ENCODE results near the gene TEX11.
"Not testable (repeated sequence)": the region's sequence is repeated elsewhere in the genome, so short reads cannot be mapped to it uniquely, and the experiment has no call there.

The TEX11 gene

GRCh38 chrX:70755850-70756249, 152.7 kb downstream of the TEX11 start:
- no peak for DNase-seq (ENCODE audit: low read depth)

GRCh38 chrX:70754169-70754848, 154.2 kb downstream of the TEX11 start:
- DNase-seq (ENCODE audit: low read depth) = no peak

GRCh38 chrX:70733774-70734173, 174.7 kb downstream of the TEX11 start:
- DNase-seq (ENCODE audit: low read depth) = not testable (repeated sequence)

- not testable (repeated sequence) for DNase-seq (ENCODE audit: low read depth)
Observed at GRCh38 chrX:70727961-70728360, 180.6 kb downstream of the TEX11 start.

GRCh38 chrX:70720721-70721120, 187.8 kb downstream of the TEX11 start:
- DNase-seq (ENCODE audit: low read depth) = no peak

- not testable (repeated sequence) for DNase-seq (ENCODE audit: low read depth)
Observed at GRCh38 chrX:70711336-70711735, 197.2 kb downstream of the TEX11 start.

GRCh38 chrX:70694339-70695122, 214.0 kb downstream of the TEX11 start:
- DNase-seq (ENCODE audit: low read depth) = no peak

GRCh38 chrX:70679455-70679854, 229.1 kb downstream of the TEX11 start:
- not testable (repeated sequence) for DNase-seq (ENCODE audit: low read depth)

GRCh38 chrX:70675284-70675683, 233.2 kb downstream of the TEX11 start:
- no peak for DNase-seq (ENCODE audit: low read depth)

- no peak for DNase-seq (ENCODE audit: low read depth)
Observed at GRCh38 chrX:70672326-70672725, 236.2 kb downstream of the TEX11 start.

GRCh38 chrX:70669120-70669519, 239.4 kb downstream of the TEX11 start:
- no peak for DNase-seq (ENCODE audit: low read depth)

- no peak for DNase-seq (ENCODE audit: low read depth)
Observed at GRCh38 chrX:70664726-70665125, 243.8 kb downstream of the TEX11 start.

GRCh38 chrX:70661124-70661523, 247.4 kb downstream of the TEX11 start:
- not testable (repeated sequence) for DNase-seq (ENCODE audit: low read depth)

- not testable (repeated sequence) for DNase-seq (ENCODE audit: low read depth)
Observed at GRCh38 chrX:70657546-70657945, 251.0 kb downstream of the TEX11 start.

- DNase-seq (ENCODE audit: low read depth) = no peak
Observed at GRCh38 chrX:70656304-70656703, 252.2 kb downstream of the TEX11 start.

- DNase-seq (ENCODE audit: low read depth) = not testable (repeated sequence)
Observed at GRCh38 chrX:70647910-70648309, 260.6 kb downstream of the TEX11 start.

GRCh38 chrX:70636218-70636617, 272.3 kb downstream of the TEX11 start:
- DNase-seq (ENCODE audit: low read depth) = no peak

- DNase-seq (ENCODE audit: low read depth) = no peak
Observed at GRCh38 chrX:70635669-70636068, 272.8 kb downstream of the TEX11 start.

- no peak for DNase-seq (ENCODE audit: low read depth)
Observed at GRCh38 chrX:70635227-70635626, 273.3 kb downstream of the TEX11 start.

GRCh38 chrX:70621743-70622142, 286.8 kb downstream of the TEX11 start:
- no peak for DNase-seq (ENCODE audit: low read depth)

GRCh38 chrX:70618467-70618866, 290.0 kb downstream of the TEX11 start:
- DNase-seq (ENCODE audit: low read depth) = no peak

GRCh38 chrX:70613295-70613694, 295.2 kb downstream of the TEX11 start:
- DNase-seq (ENCODE audit: low read depth) = no peak

- DNase-seq (ENCODE audit: low read depth) = no peak
Observed at GRCh38 chrX:70605352-70605751, 303.2 kb downstream of the TEX11 start.

All from HS-5 (cell line).